Omental fat pad (tissue), 4 donors: ENCODE measurements around the gene STK16. TPM values are rescaled to one million over a fixed set of nuclear protein-coding genes. Genes with fewer than 3 reads are reported as not detected.

Experiments used
- ATAC-seq: fragments of 150-250 bp; one replicate; pipeline ENCODE4 v1.9.1; 2016; ENCODE audit warnings: mild to moderate bottlenecking, moderate library complexity; ENCODE audit not compliant: low FRiP score
- DNase-seq: peaks from one replicate; pipeline ENCODE4 v3.0.0-alpha.2; 2019; ENCODE audit warnings: low spot score
- total RNA-seq, 4 donors: library from RNA; depleted of rRNA; stranded (reverse); fragments of >200 nt; gene quantifications; one replicate each; pipeline ENCODE4 v1.1.0, GENCODE V29; 2016
- TF ChIP-seq, protein P1 (sequence below), 3 donors: fragments of 450-650 bp; IDR thresholded peaks; one replicate each; pipeline ENCODE4 v1.5.1; 2016 to 2017; ENCODE audit warnings: antibody characterized with exemption in 3 of 3, mild to moderate bottlenecking in 3 of 3, moderate library complexity in 2 of 3

Gene STK16
- total RNA-seq, 4 donors from 2014 or later = 9.8 to 18.9 (median 12.5) TPM

- no peak for DNase-seq
- TF ChIP-seq, protein P1, sequence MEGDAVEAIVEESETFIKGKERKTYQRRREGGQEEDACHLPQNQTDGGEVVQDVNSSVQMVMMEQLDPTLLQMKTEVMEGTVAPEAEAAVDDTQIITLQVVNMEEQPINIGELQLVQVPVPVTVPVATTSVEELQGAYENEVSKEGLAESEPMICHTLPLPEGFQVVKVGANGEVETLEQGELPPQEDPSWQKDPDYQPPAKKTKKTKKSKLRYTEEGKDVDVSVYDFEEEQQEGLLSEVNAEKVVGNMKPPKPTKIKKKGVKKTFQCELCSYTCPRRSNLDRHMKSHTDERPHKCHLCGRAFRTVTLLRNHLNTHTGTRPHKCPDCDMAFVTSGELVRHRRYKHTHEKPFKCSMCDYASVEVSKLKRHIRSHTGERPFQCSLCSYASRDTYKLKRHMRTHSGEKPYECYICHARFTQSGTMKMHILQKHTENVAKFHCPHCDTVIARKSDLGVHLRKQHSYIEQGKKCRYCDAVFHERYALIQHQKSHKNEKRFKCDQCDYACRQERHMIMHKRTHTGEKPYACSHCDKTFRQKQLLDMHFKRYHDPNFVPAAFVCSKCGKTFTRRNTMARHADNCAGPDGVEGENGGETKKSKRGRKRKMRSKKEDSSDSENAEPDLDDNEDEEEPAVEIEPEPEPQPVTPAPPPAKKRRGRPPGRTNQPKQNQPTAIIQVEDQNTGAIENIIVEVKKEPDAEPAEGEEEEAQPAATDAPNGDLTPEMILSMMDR (IDR thresholded peaks at IDR 0.05) = no peak
- no peak for ATAC-seq
These were observed 21.6 kb downstream of the STK16 start for GRCh38 chr2:219266886-219267285.

- DNase-seq (no peak), ATAC-seq (no peak)
- TF ChIP-seq, protein P1 (IDR thresholded peaks at IDR 0.05) = no peak
These were observed 23.0 kb downstream of the STK16 start for GRCh38 chr2:219268294-219268693.

DNA sequence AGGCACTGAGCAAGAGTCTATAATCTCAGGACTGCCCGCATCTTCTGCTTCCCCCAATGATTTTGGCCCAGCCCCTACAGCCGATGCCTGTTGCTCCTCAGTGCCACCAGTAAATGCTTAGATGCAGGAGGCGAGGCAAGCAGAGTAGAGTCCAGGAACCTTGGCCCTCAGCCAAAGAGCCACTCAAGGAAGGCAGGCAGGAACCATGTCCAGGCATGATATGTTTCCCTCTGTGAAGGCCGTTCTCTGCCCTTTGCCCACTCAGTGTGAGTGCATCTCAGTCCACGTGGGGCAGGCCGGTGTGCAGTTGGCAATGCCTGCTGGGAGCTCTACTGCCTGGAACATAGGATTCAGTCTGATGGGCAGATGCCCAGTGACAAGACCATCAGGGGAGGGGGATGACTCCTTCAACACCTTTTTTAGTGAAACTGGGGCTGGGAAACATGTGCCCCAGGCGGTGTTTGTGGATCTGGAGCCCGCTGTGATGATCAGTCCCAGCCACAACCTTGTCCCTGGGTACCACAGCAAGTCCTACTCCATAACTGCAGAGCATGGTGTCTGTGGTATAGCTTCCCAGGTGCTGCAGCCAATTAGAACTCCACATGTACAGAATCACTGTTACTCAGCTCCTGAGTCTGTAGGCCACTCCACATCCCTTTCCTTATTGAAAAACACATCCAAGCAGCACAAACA is 24.2 kb downstream of the STK16 start:
- TF ChIP-seq, protein P1 (IDR thresholded peaks at IDR 0.05) = no peak
- DNase-seq = no peak
- ATAC-seq = no peak

- no peak for ATAC-seq
- TF ChIP-seq, protein P1 (IDR thresholded peaks at IDR 0.05) = no peak
These were observed 24.7 kb downstream of the STK16 start for GRCh38 chr2:219270055-219270372.

GRCh38 chr2:219271021-219271420 is 25.7 kb downstream of the STK16 start:
- no peak for ATAC-seq
- DNase-seq = no peak
- TF ChIP-seq, protein P1 (IDR thresholded peaks at IDR 0.05) = no peak

More at GRCh38 chr2:219270055-219270372, 24.7 kb downstream of the STK16 start:
- no peak for DNase-seq

GRCh38 chr2:219272356-219272755 is 27.1 kb downstream of the STK16 start:
- DNase-seq = no peak
- TF ChIP-seq, protein P1 (IDR thresholded peaks at IDR 0.05) = no peak
- no peak for ATAC-seq

- TF ChIP-seq, protein P1 (IDR thresholded peaks at IDR 0.05) = no peak
- ATAC-seq (no peak), DNase-seq (no peak)
These were observed 27.7 kb downstream of the STK16 start for GRCh38 chr2:219272995-219273394.
